GM19328 (cell line): ENCODE results near the gene SND1.
A peak's percentile ranks its signal among the peaks of the same experiment; 100 is the strongest.

Source experiments
- ATAC-seq: cut with Tn5 transposase; IDR thresholded peaks from one replicate; pipeline ENCODE4 v1.9.1; 2021; ENCODE audit warnings: mild to moderate bottlenecking, moderate library complexity; ENCODE audit not compliant: unreplicated experiment

SND1 gene

GRCh38 chr7:127651556-127652332, at the start of gene SND1:
Gene SND1 (plus strand): TSS chr7:127652194. CDS start chr7:127652374, 180 bp downstream.
- peak; percentile 95 for ATAC-seq

GRCh38 chr7:127608446-127608845, 43.5 kb upstream of the SND1 start:
- no peak for ATAC-seq

GRCh38 chr7:127609297-127609696, 42.7 kb upstream of the SND1 start:
- ATAC-seq: no peak

- no peak for ATAC-seq
Observed at GRCh38 chr7:127612263-127612662, 39.7 kb upstream of the SND1 start.

GRCh38 chr7:127616724-127617123, 35.3 kb upstream of the SND1 start:
- ATAC-seq: no peak

GRCh38 chr7:127618042-127618441, 34.0 kb upstream of the SND1 start, which contains the start of gene PAX4:
Gene PAX4 (minus strand): TSS chr7:127618142. CDS start chr7:127615928, 2,214 bp downstream.
- ATAC-seq: no peak

GRCh38 chr7:127618775-127619174, 33.2 kb upstream of the SND1 start:
- ATAC-seq: no peak

GRCh38 chr7:127619681-127620405, 32.2 kb upstream of the SND1 start:
- no peak for ATAC-seq

GRCh38 chr7:127620406-127621233, 31.4 kb upstream of the SND1 start:
- ATAC-seq: no peak

GRCh38 chr7:127625331-127625730, 26.7 kb upstream of the SND1 start:
- no peak for ATAC-seq

- no peak for ATAC-seq
Observed at GRCh38 chr7:127628445-127628844, 23.5 kb upstream of the SND1 start.

- ATAC-seq: peak; percentile 69
Observed at GRCh38 chr7:127629268-127629854, 22.6 kb upstream of the SND1 start.

- ATAC-seq: no peak
Observed at GRCh38 chr7:127632276-127632910, 19.6 kb upstream of the SND1 start.

GRCh38 chr7:127635659-127636285, 16.2 kb upstream of the SND1 start:
- ATAC-seq: no peak

- no peak for ATAC-seq
Observed at GRCh38 chr7:127638197-127638596, 13.8 kb upstream of the SND1 start.

- ATAC-seq: no peak
Observed at GRCh38 chr7:127644484-127644883, 7.5 kb upstream of the SND1 start.

GRCh38 chr7:127647636-127648035, 4.4 kb upstream of the SND1 start:
- ATAC-seq: no peak

GRCh38 chr7:127648986-127649385, 3.0 kb upstream of the SND1 start:
- ATAC-seq: no peak

- no peak for ATAC-seq
Observed at GRCh38 chr7:127650847-127651555, 993 bp upstream of the SND1 start.
